ENCODE results near the gene IER3. TPM values are rescaled to one million over a fixed set of nuclear protein-coding genes. Genes with fewer than 3 reads are reported as not detected.

Gene IER3
- total and polyA plus RNA-seq, 9 of the 15 experiments (the other 6 are each of a cell fraction or from before 2014, with no cell fraction given), result 1.5 to 30.0 (median 11.5) TPM

GRCh38 chr6:30767158-30767943, 23.0 kb upstream of the IER3 start (continued):
- TF ChIP-seq ZNF175 (CRISPR knock-in tag; IDR thresholded peaks at IDR 0.05; ENCODE audit: low read depth) (no peak; the same call in 1 of the 2 replicates), XRCC4 (IDR thresholded peaks at IDR 0.05; ENCODE audit: extremely low read depth, insufficient read depth, insufficient read length) (no peak), TRIM24 (IDR thresholded peaks at IDR 0.05) (no peak), THAP12 (CRISPR knock-in tag; IDR thresholded peaks at IDR 0.05) (no peak), KDM1A (IDR thresholded peaks at IDR 0.05) (no peak), ZNF77 (CRISPR knock-in tag; IDR thresholded peaks at IDR 0.05) (no peak), CCNT2 (IDR thresholded peaks at IDR 0.05; ENCODE audit: borderline replicate concordance, extremely low read depth, insufficient read length, low read depth, low read length) (no peak), ZKSCAN8 (CRISPR knock-in tag; IDR thresholded peaks at IDR 0.05) (0 out of 2 replicates have a peak, but pooled peaks have one; percentile 45), FOXM1 (IDR thresholded peaks at IDR 0.05; ENCODE audit: low read depth) (peak; percentile 17; the same call in 1 of the 2 replicates), FOXM1 (CRISPR knock-in tag; IDR thresholded peaks at IDR 0.05; ENCODE audit: low read depth) (no peak), CAMTA2 (CRISPR knock-in tag; conservative IDR thresholded peaks at IDR 0.05) (no peak), TEAD1 (CRISPR knock-in tag; IDR thresholded peaks at IDR 0.05) (peak; percentile 43 to 97; a peak in 3 of 4 replicates), YY1 (IDR thresholded peaks at IDR 0.05; ENCODE audit: borderline replicate concordance in 1 of 3, control insufficient read depth in 1 of 3, extremely low read depth in 1 of 3, insufficient read depth in 3 of 3, insufficient read length in 1 of 3, insufficient replicate concordance in 2 of 3, low read depth in 1 of 3, low read length in 2 of 3) (peak in 1 of 3 experiments; percentile 11), ZNF197 (CRISPR knock-in tag; IDR thresholded peaks at IDR 0.05; ENCODE audit: low read depth) (no peak; the same call in 1 of the 2 replicates), IFI16 (CRISPR knock-in tag; IDR thresholded peaks at IDR 0.05) (no peak), XRCC3 (IDR thresholded peaks at IDR 0.05) (no peak), CBFA2T2 (conservative IDR thresholded peaks at IDR 0.05) (peak; percentile 84), CHCHD3 (CRISPR knock-in tag; IDR thresholded peaks at IDR 0.05) (no peak), ATF7 (IDR thresholded peaks at IDR 0.05) (0 out of 2 replicates have a peak, but pooled peaks have one; percentile 30)
- TF ChIP-seq, protein P1, sequence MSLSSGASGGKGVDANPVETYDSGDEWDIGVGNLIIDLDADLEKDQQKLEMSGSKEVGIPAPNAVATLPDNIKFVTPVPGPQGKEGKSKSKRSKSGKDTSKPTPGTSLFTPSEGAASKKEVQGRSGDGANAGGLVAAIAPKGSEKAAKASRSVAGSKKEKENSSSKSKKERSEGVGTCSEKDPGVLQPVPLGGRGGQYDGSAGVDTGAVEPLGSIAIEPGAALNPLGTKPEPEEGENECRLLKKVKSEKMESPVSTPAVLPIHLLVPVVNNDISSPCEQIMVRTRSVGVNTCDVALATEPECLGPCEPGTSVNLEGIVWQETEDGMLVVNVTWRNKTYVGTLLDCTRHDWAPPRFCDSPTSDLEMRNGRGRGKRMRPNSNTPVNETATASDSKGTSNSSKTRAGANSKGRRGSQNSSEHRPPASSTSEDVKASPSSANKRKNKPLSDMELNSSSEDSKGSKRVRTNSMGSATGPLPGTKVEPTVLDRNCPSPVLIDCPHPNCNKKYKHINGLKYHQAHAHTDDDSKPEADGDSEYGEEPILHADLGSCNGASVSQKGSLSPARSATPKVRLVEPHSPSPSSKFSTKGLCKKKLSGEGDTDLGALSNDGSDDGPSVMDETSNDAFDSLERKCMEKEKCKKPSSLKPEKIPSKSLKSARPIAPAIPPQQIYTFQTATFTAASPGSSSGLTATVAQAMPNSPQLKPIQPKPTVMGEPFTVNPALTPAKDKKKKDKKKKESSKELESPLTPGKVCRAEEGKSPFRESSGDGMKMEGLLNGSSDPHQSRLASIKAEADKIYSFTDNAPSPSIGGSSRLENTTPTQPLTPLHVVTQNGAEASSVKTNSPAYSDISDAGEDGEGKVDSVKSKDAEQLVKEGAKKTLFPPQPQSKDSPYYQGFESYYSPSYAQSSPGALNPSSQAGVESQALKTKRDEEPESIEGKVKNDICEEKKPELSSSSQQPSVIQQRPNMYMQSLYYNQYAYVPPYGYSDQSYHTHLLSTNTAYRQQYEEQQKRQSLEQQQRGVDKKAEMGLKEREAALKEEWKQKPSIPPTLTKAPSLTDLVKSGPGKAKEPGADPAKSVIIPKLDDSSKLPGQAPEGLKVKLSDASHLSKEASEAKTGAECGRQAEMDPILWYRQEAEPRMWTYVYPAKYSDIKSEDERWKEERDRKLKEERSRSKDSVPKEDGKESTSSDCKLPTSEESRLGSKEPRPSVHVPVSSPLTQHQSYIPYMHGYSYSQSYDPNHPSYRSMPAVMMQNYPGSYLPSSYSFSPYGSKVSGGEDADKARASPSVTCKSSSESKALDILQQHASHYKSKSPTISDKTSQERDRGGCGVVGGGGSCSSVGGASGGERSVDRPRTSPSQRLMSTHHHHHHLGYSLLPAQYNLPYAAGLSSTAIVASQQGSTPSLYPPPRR (CRISPR knock-in tag; IDR thresholded peaks at IDR 0.05; ENCODE audit: borderline replicate concordance), result peak; percentile 68; the same call in 1 of the 2 replicates
